Measurements from ENCODE around the gene OTUD4.

Gene OTUD4

DNA sequence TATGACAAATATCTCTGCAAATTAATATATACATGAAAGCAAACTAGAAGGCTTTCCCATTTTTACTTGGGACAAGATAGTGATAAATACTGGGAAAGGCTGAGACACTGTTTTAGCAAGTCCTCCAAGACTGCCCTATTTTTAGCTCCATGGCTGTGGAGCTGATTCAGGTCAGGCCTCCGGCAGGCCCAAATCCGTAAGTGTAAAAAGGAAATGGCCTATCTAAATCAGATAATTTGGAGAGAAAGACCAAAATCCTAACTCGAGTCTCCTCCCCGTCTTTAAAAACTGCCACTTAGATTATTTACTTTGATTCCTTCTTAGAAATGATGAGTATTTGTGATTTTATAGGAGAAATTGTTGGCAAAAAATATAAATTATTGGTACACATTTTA, 2.9 kb downstream of the OTUD4 start:
- Histone ChIP-seq H3K4me3 (peak overlapping the region; percentile 98), H3K36me3 (ENCODE audit: insufficient read depth, low read length) (peaks cover 30% of the 10 kb centered on the region), H3K9me3 (ENCODE audit: low read depth, low read length) (no peaks in the 10 kb centered on the region), H3K9ac (ENCODE audit: insufficient read length) (peak overlapping the region; percentile 79), H3K27ac (peak overlapping the region; percentile 12)
- TF ChIP-seq POLR2AphosphoS5 (IDR thresholded peaks at IDR 0.05; ENCODE audit: borderline replicate concordance, low read depth, low read length) = no peak
- no peak for TF ChIP-seq FOXP2 (optimal IDR thresholded peaks at IDR 0.05; ENCODE audit: control extremely low read depth, extremely low read length, insufficient read depth)
- no peak for TF ChIP-seq EZH2 (IDR thresholded peaks at IDR 0.05)
- no peak for DNase-seq (ENCODE audit: low read depth, low spot score)

GRCh38 chr4:145176641-145177432, 3.6 kb downstream of the OTUD4 start:
- Histone ChIP-seq H3K27ac (peak overlapping the region; percentile 12; the same call in 1 of the 2 replicates), H3K36me3 (ENCODE audit: insufficient read depth, low read length) (peaks cover 36% of the 10 kb centered on the region), H3K9me3 (ENCODE audit: low read depth, low read length) (no peaks in the 10 kb centered on the region), H3K9ac (ENCODE audit: insufficient read length) (peak overlapping the region; percentile 79), H3K4me3 (peak overlapping the region; percentile 98)
- TF ChIP-seq EZH2 (IDR thresholded peaks at IDR 0.05) (no peak), POLR2AphosphoS5 (IDR thresholded peaks at IDR 0.05; ENCODE audit: borderline replicate concordance, low read depth, low read length) (no peak), FOXP2 (optimal IDR thresholded peaks at IDR 0.05; ENCODE audit: control extremely low read depth, extremely low read length, insufficient read depth) (no peak)
- no peak for DNase-seq (ENCODE audit: low read depth, low spot score)

GRCh38 chr4:145171911-145172310, 8.5 kb downstream of the OTUD4 start:
- TF ChIP-seq FOXP2 (optimal IDR thresholded peaks at IDR 0.05; ENCODE audit: control extremely low read depth, extremely low read length, insufficient read depth) (no peak), POLR2AphosphoS5 (IDR thresholded peaks at IDR 0.05; ENCODE audit: borderline replicate concordance, low read depth, low read length) (no peak), EZH2 (IDR thresholded peaks at IDR 0.05) (no peak)
- Histone ChIP-seq H3K9me3 (ENCODE audit: low read depth, low read length) (no peaks in the 10 kb centered on the region), H3K36me3 (ENCODE audit: insufficient read depth, low read length) (peaks cover 72% of the 10 kb centered on the region), H3K9ac (ENCODE audit: insufficient read length) (no peak overlapping the region), H3K4me3 (no peak overlapping the region), H3K27ac (no peak overlapping the region)
- DNase-seq (ENCODE audit: low read depth, low spot score) = no peak

GRCh38 chr4:145170223-145170622, 10.2 kb downstream of the OTUD4 start:
- Histone ChIP-seq H3K36me3 (ENCODE audit: insufficient read depth, low read length) (peaks cover 77% of the 10 kb centered on the region), H3K9ac (ENCODE audit: insufficient read length) (no peak overlapping the region), H3K27ac (no peak overlapping the region), H3K4me3 (no peak overlapping the region), H3K9me3 (ENCODE audit: low read depth, low read length) (no peaks in the 10 kb centered on the region)
- DNase-seq (ENCODE audit: low read depth, low spot score) = no peak
- TF ChIP-seq EZH2 (IDR thresholded peaks at IDR 0.05) (no peak), POLR2AphosphoS5 (IDR thresholded peaks at IDR 0.05; ENCODE audit: borderline replicate concordance, low read depth, low read length) (no peak), FOXP2 (optimal IDR thresholded peaks at IDR 0.05; ENCODE audit: control extremely low read depth, extremely low read length, insufficient read depth) (no peak)

- Histone ChIP-seq H3K27ac (no peak overlapping the region), H3K36me3 (ENCODE audit: insufficient read depth, low read length) (peaks cover 65% of the 10 kb centered on the region), H3K9ac (ENCODE audit: insufficient read length) (no peak overlapping the region), H3K9me3 (ENCODE audit: low read depth, low read length) (no peaks in the 10 kb centered on the region), H3K4me3 (no peak overlapping the region)
- no peak for DNase-seq (ENCODE audit: low read depth, low spot score)
- TF ChIP-seq FOXP2 (optimal IDR thresholded peaks at IDR 0.05; ENCODE audit: control extremely low read depth, extremely low read length, insufficient read depth) (no peak), POLR2AphosphoS5 (IDR thresholded peaks at IDR 0.05; ENCODE audit: borderline replicate concordance, low read depth, low read length) (no peak), EZH2 (IDR thresholded peaks at IDR 0.05) (no peak)
These were observed 11.7 kb downstream of the OTUD4 start for GRCh38 chr4:145168581-145169187.

DNA sequence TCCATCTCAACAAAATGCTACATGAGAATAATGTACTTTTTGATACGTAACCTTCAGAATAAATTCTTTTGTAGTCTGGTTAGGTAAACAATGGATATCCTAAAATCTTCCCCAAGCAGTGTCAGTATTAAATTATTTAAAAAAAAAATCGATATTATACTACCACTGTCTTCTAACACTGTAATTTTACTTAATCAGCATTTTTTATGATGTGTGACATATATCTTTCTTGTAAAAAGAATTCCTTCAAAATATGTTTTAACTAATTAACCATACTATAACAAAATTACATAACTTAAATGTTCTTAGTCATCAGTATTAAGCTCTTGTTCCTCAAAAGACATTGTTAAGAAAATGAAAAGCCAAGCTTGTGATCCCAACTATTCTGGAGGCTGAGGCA, 12.5 kb downstream of the OTUD4 start:
- H3K36me3 ChIP-seq (ENCODE audit: insufficient read depth, low read length) = peaks cover 62% of the 10 kb centered on the region
- DNase-seq (ENCODE audit: low read depth, low spot score) = no peak
- H3K9me3 ChIP-seq (ENCODE audit: low read depth, low read length) = no peaks in the 10 kb centered on the region
- H3K4me3 ChIP-seq = no peak overlapping the region
- TF ChIP-seq POLR2AphosphoS5 (IDR thresholded peaks at IDR 0.05; ENCODE audit: borderline replicate concordance, low read depth, low read length) (no peak), FOXP2 (optimal IDR thresholded peaks at IDR 0.05; ENCODE audit: control extremely low read depth, extremely low read length, insufficient read depth) (no peak), EZH2 (IDR thresholded peaks at IDR 0.05) (no peak)
- H3K9ac ChIP-seq (ENCODE audit: insufficient read length) = no peak overlapping the region
- no peak overlapping the region for H3K27ac ChIP-seq

DNA sequence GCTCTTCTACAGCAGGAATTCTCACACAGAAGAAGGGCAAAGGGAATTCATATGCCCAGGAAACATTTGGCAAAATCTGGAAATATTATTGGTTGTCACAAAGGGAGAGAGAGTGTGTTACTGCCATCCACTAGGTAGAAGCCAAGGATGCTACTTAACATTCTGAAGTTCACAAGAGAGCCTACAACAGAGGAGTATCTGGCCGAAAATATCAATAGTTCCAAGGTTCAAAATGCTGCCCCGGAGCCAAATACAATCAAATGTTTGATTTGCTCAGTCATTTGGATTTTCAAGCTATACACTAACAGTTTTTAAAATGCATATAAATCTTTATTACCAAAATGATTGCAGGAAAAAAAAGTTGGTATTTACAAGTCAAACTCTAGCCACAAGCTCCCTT, 18.8 kb downstream of the OTUD4 start:
- Histone ChIP-seq H3K36me3 (ENCODE audit: insufficient read depth, low read length) (peaks cover 59% of the 10 kb centered on the region), H3K9ac (ENCODE audit: insufficient read length) (no peak overlapping the region), H3K9me3 (ENCODE audit: low read depth, low read length) (no peaks in the 10 kb centered on the region), H3K4me3 (no peak overlapping the region), H3K27ac (no peak overlapping the region)
- no peak for TF ChIP-seq POLR2AphosphoS5 (IDR thresholded peaks at IDR 0.05; ENCODE audit: borderline replicate concordance, low read depth, low read length)
- no peak for TF ChIP-seq EZH2 (IDR thresholded peaks at IDR 0.05)
- TF ChIP-seq FOXP2 (optimal IDR thresholded peaks at IDR 0.05; ENCODE audit: control extremely low read depth, extremely low read length, insufficient read depth) = no peak
- no peak for DNase-seq (ENCODE audit: low read depth, low spot score)

DNA sequence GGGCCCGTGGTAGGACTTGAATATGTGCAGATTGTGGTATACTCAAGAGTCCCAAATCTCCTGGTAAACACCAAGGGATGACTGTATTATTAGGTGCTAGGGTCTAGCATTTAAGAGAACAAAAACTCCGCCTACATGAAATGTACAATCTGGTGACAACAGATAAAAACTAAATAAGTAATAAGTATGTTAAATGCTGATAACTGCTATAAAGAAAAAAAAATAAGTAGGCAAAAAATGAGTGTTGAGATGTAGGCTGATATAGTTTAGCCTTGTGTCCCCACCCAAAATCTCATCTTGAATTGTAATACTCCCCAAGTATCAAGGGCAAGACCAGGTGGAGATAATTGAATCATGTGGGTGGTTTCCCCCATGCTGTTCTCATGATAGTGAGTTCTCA, 23.4 kb downstream of the OTUD4 start:
- H3K9ac ChIP-seq (ENCODE audit: insufficient read length) = no peak overlapping the region
- DNase-seq (ENCODE audit: low read depth, low spot score) = no peak
- H3K4me3 ChIP-seq = no peak overlapping the region
- TF ChIP-seq EZH2 (IDR thresholded peaks at IDR 0.05) (no peak), FOXP2 (optimal IDR thresholded peaks at IDR 0.05; ENCODE audit: control extremely low read depth, extremely low read length, insufficient read depth) (no peak), POLR2AphosphoS5 (IDR thresholded peaks at IDR 0.05; ENCODE audit: borderline replicate concordance, low read depth, low read length) (no peak)
- H3K36me3 ChIP-seq (ENCODE audit: insufficient read depth, low read length) = peaks cover 77% of the 10 kb centered on the region
- H3K9me3 ChIP-seq (ENCODE audit: low read depth, low read length) = no peaks in the 10 kb centered on the region
- no peak overlapping the region for H3K27ac ChIP-seq
